ENCODE data around the gene TLR7.

Gene TLR7

GRCh38 chrX:12866451-12867377 is at the start of gene TLR7:
Gene TLR7, plus strand, starts transcription at chrX:12867072. Its CDS starts 507 bp downstream, at chrX:12867579.
- DNase-seq (ENCODE audit: extremely low read depth in 1 of 2, low read depth in 1 of 2): no peak

GRCh38 chrX:12817528-12817927 is 49.3 kb upstream of the TLR7 start:
- DNase-seq (ENCODE audit: extremely low read depth in 1 of 2, low read depth in 1 of 2): no peak

- no peak for DNase-seq (ENCODE audit: extremely low read depth in 1 of 2, low read depth in 1 of 2)
Observed at GRCh38 chrX:12819222-12819621, 47.6 kb upstream of the TLR7 start.

- no peak for DNase-seq (ENCODE audit: extremely low read depth in 1 of 2, low read depth in 1 of 2)
Observed at GRCh38 chrX:12820737-12821136, 46.1 kb upstream of the TLR7 start.

- DNase-seq (ENCODE audit: extremely low read depth in 1 of 2, low read depth in 1 of 2): no peak
Observed at GRCh38 chrX:12824944-12825343, 41.9 kb upstream of the TLR7 start.

- no peak for DNase-seq (ENCODE audit: extremely low read depth in 1 of 2, low read depth in 1 of 2)
Observed at GRCh38 chrX:12825801-12826200, 41.1 kb upstream of the TLR7 start.

GRCh38 chrX:12843061-12843667 is 23.7 kb upstream of the TLR7 start:
- no peak for DNase-seq (ENCODE audit: extremely low read depth in 1 of 2, low read depth in 1 of 2)

- DNase-seq (ENCODE audit: extremely low read depth in 1 of 2, low read depth in 1 of 2): no peak
Observed at GRCh38 chrX:12843668-12844279, 23.1 kb upstream of the TLR7 start.

GRCh38 chrX:12844319-12844718 is 22.6 kb upstream of the TLR7 start:
- no peak for DNase-seq (ENCODE audit: extremely low read depth in 1 of 2, low read depth in 1 of 2)

GRCh38 chrX:12865359-12865758 is 1.5 kb upstream of the TLR7 start:
- no peak for DNase-seq (ENCODE audit: extremely low read depth in 1 of 2, low read depth in 1 of 2)

GRCh38 chrX:12867685-12868084 is 813 bp downstream of the TLR7 start:
- DNase-seq (ENCODE audit: extremely low read depth in 1 of 2, low read depth in 1 of 2): no peak

- DNase-seq (ENCODE audit: extremely low read depth in 1 of 2, low read depth in 1 of 2): no peak
Observed at GRCh38 chrX:12868747-12869146, 1.9 kb downstream of the TLR7 start.

- DNase-seq (ENCODE audit: extremely low read depth in 1 of 2, low read depth in 1 of 2): no peak
Observed at GRCh38 chrX:12871257-12871656, 4.4 kb downstream of the TLR7 start.

GRCh38 chrX:12872741-12873140 is 5.9 kb downstream of the TLR7 start:
- no peak for DNase-seq (ENCODE audit: extremely low read depth in 1 of 2, low read depth in 1 of 2)

GRCh38 chrX:12874581-12874980 is 7.7 kb downstream of the TLR7 start:
- no peak for DNase-seq (ENCODE audit: extremely low read depth in 1 of 2, low read depth in 1 of 2)

- DNase-seq (ENCODE audit: extremely low read depth in 1 of 2, low read depth in 1 of 2): no peak
Observed at GRCh38 chrX:12877386-12877785, 10.5 kb downstream of the TLR7 start.

GRCh38 chrX:12878536-12878935 is 11.7 kb downstream of the TLR7 start:
- DNase-seq (ENCODE audit: extremely low read depth in 1 of 2, low read depth in 1 of 2): no peak

- no peak for DNase-seq (ENCODE audit: extremely low read depth in 1 of 2, low read depth in 1 of 2)
Observed at GRCh38 chrX:12881914-12882313, 15.0 kb downstream of the TLR7 start.

- no peak for DNase-seq (ENCODE audit: extremely low read depth in 1 of 2, low read depth in 1 of 2)
Observed at GRCh38 chrX:12885508-12885907, 18.6 kb downstream of the TLR7 start.

- no peak for DNase-seq (ENCODE audit: extremely low read depth in 1 of 2, low read depth in 1 of 2)
Observed at GRCh38 chrX:12886545-12886944, 19.7 kb downstream of the TLR7 start.

- DNase-seq (ENCODE audit: extremely low read depth in 1 of 2, low read depth in 1 of 2): no peak
Observed at GRCh38 chrX:12887141-12887540, 20.3 kb downstream of the TLR7 start.

- DNase-seq (ENCODE audit: extremely low read depth in 1 of 2, low read depth in 1 of 2): no peak
Observed at GRCh38 chrX:12887767-12888166, 20.9 kb downstream of the TLR7 start.

Data from activated CD8-positive, alpha-beta memory T cell treated with anti-CD3 and anti-CD28 coated beads for 1 hour (primary cell).